NCI-H128 (cell line): ENCODE measurements around the gene CCBE1.
"Not testable (repeated sequence)": the region's sequence is repeated elsewhere in the genome, so short reads cannot be mapped to it uniquely, and the experiment has no call there.

Source experiments
- DNase-seq: peaks from one replicate; lab custom pipeline; 2025; ENCODE audit not compliant: unreplicated experiment; lab: John Stamatoyannopoulos, UW

Gene CCBE1

DNA sequence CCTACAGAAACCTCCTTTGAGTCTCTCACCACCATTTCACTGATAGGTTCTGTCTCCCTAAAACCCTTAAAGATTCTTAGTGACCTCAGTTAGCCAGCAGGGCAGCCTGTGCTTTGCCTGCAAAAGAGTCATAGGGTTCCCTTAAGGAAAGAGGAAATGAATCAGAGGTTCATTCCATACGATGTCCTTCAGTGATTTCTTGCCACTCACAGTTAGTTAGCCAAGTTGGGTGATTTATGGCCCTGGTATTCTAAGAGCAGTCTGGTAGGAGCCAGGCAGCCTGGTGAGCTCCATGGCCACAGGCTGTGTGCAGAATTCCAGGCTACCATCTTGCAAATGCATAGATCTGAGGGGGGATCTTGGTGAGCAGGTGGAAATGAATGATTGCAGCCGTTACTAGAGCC lies 18.7 kb upstream of the CCBE1 start:
- no peak for DNase-seq

DNA sequence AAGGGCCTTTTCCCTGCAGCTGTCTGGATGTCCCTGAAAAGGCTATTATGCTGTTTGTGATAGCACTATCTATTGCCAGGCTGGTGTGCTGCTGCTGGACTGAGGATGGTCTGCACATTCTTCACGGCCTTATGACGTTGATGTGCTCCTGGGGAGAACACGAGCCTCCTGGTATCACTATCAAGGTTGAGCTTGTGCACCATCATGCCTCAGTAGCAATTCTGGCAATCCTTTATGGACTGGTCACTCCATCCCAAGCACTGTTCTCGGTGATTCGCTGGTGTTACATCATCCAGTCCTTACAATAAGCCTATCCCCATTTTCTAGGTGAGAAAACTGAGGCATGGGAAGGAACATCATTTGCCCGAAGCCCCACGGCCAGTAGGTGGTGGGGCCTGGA lies 18.2 kb upstream of the CCBE1 start:
- DNase-seq, result no peak

DNA sequence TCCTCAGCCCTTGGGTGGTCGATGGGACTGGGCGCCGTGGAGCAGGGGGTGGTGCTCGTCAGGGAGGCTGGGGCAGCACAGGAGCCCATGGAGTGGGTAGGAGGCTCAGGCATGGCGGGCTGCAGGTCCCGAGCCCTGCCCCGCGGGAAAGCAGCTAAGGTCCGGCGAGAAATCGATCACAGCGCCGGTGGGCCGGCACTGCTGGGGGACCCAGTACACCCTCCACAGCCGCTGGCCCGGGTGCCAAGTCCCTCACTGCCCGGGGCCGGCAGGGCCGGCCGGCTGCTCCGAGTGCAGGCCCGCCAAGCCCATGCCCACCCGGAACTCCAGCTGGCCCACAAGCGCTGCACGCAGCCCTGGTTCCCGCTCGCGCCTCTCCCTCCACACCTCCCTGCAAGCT lies 16.9 kb upstream of the CCBE1 start:
- not testable (repeated sequence) for DNase-seq

DNA sequence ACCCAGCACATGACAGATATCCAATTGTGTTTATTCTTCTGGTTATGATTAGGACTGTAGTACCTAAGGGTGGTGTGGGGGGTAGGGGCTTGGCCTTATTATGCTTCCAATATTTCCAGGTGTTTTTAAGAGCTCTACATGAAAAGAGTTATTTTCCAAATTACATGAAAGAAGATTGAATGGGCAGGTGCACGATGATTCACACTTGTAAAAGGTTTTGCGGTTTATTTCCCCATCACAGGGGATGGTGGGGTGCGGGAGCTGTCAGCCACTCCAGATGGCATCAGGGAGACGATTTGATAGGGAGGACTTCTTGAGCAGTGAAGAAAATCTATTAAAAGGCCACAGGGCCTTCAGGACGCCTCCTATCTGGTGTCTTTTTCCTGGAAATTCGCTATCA lies 15.1 kb upstream of the CCBE1 start:
- DNase-seq, result peak; percentile 43

DNA sequence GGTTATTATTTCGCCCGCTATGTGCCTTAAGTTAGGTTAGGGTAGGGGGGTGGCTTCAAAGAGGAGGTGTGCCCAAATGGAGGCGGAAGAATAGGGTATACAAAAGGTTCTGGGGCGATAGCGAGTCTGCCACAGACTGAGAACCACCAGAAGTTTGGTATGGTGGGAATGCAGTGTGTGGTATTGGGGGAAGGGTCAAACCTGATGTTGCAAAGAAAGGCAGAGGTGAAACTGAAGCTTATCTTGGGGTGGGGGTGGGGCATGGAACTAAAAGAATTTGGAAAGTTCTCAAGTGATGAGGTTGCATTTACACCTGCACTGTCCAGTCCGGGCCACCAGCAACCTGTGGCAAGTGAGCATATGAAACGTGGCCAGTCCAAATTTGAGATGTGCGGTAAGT lies 11.8 kb upstream of the CCBE1 start:
- DNase-seq, result no peak

DNA sequence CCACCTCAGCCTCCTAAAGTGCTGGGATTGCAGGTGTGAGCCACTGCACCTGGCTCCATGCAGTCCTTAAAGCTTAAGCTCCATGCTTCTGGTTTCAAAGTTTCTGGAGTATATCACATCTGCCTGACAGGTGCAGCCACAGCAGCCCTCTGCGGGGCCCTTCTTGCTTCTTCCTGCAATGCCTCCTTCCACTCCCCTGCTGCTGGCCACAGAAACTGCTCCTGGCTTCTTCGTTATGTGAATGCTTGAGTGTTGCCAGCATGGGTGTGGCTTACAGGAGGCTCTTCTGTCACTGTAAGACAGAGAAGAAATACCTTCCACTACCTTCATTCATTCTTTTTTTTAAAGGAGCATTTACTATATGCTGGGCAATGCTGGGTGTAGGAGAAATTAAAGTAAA lies 10.1 kb upstream of the CCBE1 start:
- DNase-seq, result no peak

DNA sequence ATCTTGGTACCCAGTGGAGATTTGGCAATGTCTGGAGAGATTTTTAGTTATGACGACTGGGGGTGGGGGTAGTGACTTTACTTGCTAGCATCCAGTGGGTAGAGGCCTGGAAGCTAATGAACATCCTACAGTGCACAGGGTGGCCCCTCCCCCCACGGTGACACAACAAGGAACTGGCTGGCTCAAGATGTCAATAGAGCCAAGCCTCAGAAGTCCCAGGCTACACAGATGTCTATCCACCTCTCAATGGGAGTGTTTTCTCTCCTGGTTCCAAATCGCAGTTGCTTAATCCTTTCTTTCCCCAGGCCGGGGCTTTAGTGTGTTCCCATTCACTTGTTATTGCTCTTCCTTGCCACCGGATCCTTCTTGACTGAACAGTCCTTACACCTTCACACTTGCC lies 9.3 kb upstream of the CCBE1 start:
- DNase-seq, result no peak

DNA sequence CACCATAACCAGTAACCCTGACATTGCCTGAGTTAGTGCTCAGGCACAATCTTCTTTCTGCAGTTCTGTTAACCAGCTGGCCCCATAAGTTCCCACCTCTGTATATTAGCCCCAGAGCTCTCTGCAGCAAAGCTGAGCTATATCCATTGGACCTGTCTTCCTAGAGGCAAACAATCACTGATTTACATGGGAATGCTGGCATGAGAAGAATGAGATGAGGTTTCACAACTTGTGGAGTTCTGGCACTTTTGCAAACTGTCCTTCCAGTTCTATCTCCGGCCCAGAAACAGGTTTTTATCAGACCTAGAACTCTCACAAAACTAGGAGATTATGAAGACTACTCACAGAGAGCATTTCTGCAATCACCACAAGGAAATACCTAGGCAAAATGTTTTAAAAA lies 7.9 kb upstream of the CCBE1 start:
- no peak for DNase-seq

DNA sequence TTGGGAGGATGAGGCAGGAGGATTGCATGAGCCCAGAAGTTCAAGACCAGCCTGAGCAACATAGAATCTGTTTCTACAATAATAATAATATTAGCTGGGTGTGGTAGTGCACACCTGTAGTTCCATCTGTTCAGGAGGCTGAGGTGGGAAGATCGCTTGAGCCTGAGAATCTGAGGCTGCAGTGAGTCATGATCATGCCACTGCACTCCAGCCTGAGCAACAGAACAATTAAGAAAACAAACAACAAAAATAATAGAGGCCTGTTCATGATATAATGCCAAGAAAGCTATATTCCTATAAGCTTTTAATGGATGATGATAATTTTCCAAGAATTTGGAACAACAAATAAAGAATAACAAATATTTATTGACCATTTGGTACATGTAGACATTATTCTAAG lies 6.9 kb upstream of the CCBE1 start:
- DNase-seq, result no peak

DNA sequence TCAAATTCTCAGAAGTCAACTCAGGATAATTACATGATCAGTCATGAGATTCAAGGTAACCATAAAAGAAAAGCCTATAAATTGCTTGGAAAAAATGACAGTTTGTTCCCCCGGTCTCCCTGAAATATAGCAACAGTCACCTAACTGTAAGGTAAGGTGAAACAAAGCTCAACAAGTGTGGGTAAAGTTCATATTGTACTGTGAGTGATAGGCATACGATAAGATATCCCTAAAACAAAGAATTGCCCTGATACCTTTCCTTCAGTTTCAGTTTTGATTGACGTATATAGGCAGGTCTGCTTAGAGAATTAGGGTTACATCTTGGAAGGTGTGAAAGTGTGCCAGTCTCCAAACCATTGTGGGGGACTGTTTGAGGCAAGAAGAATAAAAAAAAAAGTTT lies 4.0 kb upstream of the CCBE1 start:
- no peak for DNase-seq

DNA sequence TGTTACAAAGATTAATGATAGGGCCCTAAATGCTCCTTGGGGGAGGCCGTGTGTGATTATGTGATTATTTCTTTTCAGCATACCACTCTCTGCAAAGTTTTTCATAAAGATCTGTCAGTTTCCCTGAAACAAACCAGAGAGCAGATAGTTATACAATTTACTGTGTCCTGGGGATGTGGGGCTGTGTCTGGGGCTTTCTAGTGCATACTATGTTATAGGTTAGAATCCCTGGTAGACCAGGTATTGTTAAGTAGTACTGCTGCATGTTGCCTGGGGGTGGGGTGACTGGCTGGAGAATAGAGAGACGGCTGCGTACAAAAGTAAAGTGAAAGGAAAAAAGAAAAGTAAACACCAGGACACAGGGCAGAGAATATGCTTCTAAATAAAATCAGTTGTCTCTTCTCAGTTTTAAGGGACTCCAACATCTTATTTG lies 3.3 kb upstream of the CCBE1 start:
- no peak for DNase-seq

DNA sequence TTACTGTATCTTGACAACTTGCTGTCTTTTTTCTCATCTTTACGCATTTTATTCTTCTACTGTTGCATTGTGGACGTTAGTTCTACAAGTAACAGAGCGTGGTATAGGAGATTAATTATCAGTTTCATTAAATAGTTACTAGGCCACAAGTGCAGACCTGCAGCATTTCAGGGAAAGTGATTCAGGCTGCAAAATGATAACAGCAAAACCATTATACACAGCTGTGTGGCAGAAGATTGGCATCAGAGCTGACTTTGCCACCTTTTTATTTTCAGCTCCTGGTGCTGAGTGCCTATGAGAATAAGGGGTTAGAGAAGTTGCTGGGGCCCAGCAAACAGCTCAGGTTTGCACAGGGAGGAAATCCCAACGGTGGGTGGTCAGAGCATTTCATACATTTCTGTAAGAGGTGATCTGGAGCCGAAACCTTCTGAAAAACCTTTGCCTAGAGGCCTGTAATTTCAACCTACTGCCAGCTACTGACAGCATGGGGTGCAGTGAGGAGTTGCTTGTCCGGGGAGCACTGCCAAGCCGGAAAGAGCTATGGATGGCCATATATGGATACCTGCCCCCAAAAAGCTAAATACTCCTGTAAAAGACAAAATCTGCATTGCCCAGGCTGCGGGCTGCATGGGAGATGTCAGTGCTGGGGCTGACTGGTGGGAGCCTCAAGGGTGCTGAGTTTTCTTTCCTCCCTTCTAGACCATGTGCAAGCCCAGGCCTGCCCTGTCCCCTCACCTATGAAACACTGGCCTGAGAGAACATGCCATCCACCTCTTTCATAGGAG lies 2.7 kb upstream of the CCBE1 start:
- DNase-seq, result no peak

DNA sequence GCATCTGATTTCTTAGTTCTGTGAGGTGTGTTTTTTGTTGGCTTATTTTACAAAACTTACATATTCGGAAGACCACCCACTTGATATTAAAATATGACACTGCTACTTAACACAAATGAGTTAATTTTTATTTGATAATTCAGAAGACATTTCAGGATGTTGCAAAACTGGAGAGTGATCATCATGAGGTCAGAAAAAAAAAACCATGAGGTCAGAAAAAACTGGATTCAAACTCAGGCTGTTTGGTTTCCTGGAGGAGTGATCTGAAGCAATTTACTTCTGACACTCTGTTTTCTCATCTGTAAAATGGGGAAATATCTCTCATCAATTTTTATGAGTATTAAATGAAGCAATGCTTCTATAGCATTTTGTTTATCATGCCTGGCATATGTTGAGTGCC lies 1.8 kb upstream of the CCBE1 start:
- DNase-seq, result no peak

DNA sequence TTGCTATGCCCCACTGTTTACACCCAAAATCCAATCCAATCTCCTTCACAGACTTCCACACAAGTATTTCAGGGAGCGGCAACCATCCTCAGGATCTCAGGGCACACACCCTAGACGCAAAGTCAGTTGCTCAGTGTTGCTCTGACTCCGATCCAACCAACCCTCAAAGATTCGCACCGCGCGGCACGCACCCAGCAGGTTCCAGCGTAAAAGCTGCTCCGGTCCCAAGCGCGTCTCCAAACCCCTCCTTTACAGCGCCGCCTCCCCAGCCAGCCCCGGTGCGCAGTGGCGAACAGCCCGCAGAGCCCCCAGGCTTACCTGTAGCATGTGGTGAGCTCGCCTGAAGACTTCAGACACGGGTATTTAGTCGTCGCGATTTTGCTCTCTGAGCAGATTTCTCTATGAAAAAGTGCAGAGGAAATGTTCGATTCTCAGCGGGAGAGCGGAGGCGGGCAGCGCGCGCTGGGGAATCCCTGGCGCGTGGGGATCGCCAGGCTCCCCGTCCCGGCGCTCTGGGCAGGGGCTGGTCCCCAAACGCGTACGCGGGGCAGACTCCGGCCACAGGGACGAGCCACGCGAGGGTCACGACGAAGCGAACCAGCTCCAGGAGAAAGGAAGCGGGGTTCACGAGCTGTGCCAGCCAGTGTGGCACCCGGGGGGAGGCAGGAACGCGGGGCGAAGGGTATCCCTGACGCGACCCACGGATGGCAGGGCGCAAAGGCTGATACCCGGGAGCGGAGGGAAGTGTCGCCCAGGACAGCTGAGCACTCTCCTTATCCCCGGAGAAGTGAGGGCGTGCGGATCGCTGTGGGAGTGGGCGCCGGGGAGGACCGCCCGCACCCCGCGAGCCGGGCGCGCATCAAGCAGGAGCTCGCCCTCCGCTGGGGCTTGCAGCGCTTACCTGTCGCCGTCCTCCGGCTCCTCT lies 650 bp downstream of the CCBE1 start:
- DNase-seq, result no peak

DNA sequence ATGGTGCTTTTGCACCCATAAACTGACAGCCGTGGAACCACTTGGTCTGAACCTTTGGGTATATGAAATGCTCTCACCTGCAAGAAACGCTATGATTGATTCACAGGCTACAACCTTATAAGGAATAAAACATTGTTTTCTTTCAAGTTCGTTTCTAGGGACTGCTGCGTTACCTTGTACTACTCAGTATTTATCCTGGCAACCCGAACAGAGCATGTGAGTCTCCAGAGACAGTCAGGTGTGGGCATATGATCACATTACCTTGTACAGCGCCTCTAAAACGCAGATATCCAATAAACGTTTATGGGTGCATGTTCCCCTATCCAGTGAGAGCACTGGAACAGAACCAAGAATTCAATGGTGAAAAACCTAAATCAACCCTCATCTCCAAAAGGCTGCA lies 1.7 kb downstream of the CCBE1 start:
- no peak for DNase-seq

DNA sequence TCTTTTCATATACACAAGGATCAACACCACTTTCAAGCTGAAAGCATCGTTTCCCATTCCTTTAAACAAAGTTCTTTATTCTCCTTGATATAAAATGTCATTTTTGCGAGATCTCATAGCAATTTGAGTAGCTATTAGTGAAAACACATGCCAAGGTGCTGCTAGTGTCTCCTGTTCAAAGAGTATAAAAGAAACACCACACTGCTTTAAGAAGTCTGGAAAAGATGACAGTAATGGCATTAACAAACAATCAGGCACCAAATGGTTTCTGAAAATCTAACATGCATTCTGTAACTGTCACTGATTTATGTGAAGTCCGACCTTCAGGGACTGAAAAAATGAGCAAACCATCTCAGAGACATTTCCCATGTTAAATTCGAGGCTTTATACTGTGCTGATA lies 2.4 kb downstream of the CCBE1 start:
- no peak for DNase-seq

DNA sequence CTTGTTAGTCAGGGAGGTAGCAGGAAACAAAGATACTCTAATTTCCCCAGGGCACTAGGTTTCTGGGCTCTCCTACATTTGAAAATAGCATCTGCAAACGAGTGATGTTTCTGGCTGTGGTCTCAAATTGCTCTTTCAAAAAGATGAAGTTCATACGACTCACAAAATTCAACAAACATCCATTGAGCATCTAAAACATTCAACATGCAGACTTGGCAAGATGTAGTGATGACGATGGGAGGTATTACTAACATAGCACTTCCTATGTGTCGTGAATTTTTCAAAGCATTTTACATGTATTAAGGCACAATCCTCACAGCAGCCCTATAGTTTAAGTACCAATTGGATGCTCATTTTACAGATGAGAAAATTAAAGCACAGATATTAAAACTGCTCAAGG lies 5.2 kb downstream of the CCBE1 start:
- DNase-seq, result no peak

DNA sequence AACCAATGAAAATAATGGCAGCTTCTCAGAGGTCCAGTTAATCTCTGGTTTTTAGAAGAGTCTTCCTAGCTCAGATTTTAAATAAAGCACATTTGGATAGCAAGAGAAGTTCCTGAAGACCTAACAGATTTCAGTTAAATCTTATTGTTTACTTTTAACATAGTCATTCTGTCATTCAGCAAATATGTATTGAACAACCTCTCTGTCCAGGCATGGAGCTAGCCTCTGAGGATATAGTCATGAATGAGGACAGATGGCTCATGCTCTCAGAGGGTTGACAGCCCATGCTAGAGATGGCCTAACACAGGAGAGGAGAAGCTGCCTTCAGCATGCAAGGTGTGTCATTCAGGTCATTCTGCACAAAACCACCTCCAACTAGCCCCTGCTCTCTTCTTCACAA lies 6.2 kb downstream of the CCBE1 start:
- no peak for DNase-seq

DNA sequence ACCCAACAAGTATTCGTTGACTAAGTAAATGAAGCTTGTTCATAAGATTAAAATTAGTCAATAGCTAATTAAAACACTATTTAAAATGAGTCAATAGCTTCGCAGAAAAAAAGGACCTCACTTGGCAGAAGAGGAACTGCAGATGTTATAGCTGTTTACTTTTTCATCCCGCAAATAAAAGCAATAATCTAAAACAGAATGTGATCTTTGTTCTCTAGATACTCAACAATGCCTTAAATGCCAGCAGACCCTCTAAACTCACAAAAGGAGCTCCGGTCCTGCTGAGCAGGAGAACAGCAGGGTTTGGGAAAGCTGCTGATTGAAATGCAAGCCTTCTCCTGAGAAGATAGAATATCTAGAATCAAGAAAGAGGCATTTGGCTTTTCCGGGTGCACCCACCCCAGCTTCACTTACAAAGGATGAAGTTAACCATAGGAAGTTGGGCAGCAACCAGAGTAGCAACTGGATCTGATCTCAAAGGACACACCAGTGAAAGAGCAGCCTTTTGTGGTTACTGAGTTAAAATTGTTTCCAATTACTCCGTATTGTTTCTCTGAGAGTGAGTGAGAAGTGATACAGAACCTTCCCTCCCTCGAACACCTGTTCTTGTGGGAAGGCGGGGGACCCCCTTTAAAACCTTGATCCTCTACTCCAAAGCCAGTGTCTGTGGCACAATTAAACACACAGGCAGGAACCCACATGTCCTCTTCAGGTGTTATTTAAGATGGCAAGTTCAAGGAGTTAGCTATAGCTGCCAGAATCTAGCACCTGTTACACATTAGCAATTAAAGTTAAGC lies 6.8 kb downstream of the CCBE1 start:
- no peak for DNase-seq

DNA sequence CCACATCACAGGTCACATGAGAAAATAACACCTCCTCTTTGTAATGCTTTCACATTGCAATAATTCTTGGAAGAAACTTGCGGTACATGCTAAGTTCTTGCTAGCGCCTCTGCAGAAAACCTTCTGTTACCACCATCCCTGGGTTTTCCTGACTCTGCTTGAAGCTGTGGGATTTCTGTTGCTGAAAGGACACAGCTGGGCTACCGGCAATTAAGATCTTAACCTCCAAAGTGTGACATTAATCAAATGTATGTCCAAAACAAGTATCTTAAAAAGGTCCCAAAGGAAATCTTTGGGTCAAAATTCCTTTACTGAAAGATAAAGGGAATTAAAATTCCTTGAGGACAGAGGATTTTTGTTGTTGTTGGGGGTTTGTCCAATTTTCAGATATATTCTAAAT lies 7.5 kb downstream of the CCBE1 start:
- no peak for DNase-seq

DNA sequence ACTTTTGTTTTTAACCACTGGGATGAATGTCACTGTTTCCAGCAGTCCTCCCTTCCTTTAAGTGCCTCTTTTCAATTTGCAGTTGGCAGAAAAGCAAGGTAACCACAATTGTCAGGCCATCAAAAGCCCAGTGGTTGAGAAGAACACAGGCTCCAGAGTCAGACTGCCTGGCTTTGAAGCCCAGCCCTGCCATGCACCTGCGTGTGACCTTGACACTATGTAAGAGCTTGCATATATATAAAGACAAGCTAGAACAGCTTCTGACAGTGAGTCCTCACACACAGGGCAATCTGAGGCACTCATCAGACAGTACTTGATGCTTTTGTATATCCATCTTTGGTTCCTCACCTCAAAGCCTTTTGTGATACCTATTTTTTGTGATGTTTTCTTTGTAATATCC lies 11.0 kb downstream of the CCBE1 start:
- no peak for DNase-seq

DNA sequence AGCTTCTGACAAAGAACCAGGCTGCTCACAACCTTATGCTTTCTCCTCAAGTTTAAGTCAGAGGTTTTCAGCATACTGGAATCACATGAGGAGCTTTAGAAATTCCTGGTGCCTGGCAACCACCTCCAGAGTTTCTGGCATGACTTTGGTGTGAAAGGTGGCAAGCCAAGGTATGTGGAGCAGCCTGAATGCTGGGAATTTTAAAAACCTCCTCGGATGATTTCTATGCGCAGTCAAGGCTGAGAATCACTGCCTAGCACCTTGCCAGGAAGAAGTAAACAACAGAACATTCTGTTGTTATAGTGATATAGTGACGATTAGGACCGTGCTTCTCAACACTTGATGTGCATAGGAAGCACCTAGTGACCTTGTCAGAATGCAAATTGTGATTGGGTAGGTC lies 11.7 kb downstream of the CCBE1 start:
- no peak for DNase-seq
